ENCODE measurements around the gene ATG4B. TPM values are rescaled to one million over a fixed set of nuclear protein-coding genes. Genes with fewer than 3 reads are reported as not detected.

ATG4B gene
- total RNA-seq, 1 experiment from 2014 or later, result 133 TPM

GRCh38 chr2:241620419-241620769, 17.1 kb upstream of the ATG4B start (continued):
- TF ChIP-seq FOXK1 (CRISPR knock-in tag; IDR thresholded peaks at IDR 0.05) (no peak), HMGA2 (CRISPR knock-in tag; IDR thresholded peaks at IDR 0.05) (no peak), AFF4 (CRISPR knock-in tag; IDR thresholded peaks at IDR 0.05; ENCODE audit: borderline replicate concordance) (no peak), SP1 (CRISPR knock-in tag; conservative IDR thresholded peaks at IDR 0.05) (no peak), E2F4 (CRISPR knock-in tag; IDR thresholded peaks at IDR 0.05; ENCODE audit: borderline replicate concordance, low read depth) (no peak), OVOL2 (CRISPR knock-in tag; IDR thresholded peaks at IDR 0.05; ENCODE audit: borderline replicate concordance) (no peak), IRF2 (CRISPR knock-in tag; IDR thresholded peaks at IDR 0.05; ENCODE audit: borderline replicate concordance, low read depth) (no peak)

GRCh38 chr2:241627675-241628074, 9.8 kb upstream of the ATG4B start:
- Mint-ChIP-seq H3K27ac (peak overlapping the region; percentile 67), H3K4me3 (no peak overlapping the region), H3K36me3 (peaks cover 17% of the 10 kb centered on the region), H3K4me1 (no peaks in the 10 kb centered on the region), H3K27me3 (ENCODE audit: low read depth) (no peaks in the 10 kb centered on the region), H3K9me3 (no peaks in the 10 kb centered on the region)
- ChIA-PET POLR2A (no interaction called here), CTCF (no interaction called here)
- ATAC-seq (no peak), DNase-seq (ENCODE audit: low spot score) (no peak)
- TF ChIP-seq FOXP4 (CRISPR knock-in tag; IDR thresholded peaks at IDR 0.05) (no peak), MLX (CRISPR knock-in tag; IDR thresholded peaks at IDR 0.05) (no peak)

- TF ChIP-seq ZBTB43 (CRISPR knock-in tag; IDR thresholded peaks at IDR 0.05) (no peak), ZNF512 (CRISPR knock-in tag; IDR thresholded peaks at IDR 0.05; ENCODE audit: borderline replicate concordance) (no peak), EMX1 (CRISPR knock-in tag; IDR thresholded peaks at IDR 0.05) (no peak), KAT7 (CRISPR knock-in tag; IDR thresholded peaks at IDR 0.05; ENCODE audit: borderline replicate concordance) (no peak), IRF1 (CRISPR knock-in tag; IDR thresholded peaks at IDR 0.05) (no peak), ERG (CRISPR knock-in tag; IDR thresholded peaks at IDR 0.05) (no peak), SMAD4 (CRISPR knock-in tag; IDR thresholded peaks at IDR 0.05) (no peak), E2F5 (CRISPR knock-in tag; IDR thresholded peaks at IDR 0.05) (no peak), ELF4 (CRISPR knock-in tag; IDR thresholded peaks at IDR 0.05; ENCODE audit: low read depth) (no peak), FOXK1 (CRISPR knock-in tag; IDR thresholded peaks at IDR 0.05) (no peak), NR2C2 (CRISPR knock-in tag; IDR thresholded peaks at IDR 0.05) (no peak)
- ATAC-seq, result no peak
- ChIA-PET CTCF (no interaction called here), POLR2A (no interaction called here)
- DNase-seq (ENCODE audit: low spot score), result no peak
- Mint-ChIP-seq H3K4me1 (no peaks in the 10 kb centered on the region), H3K27ac (peak overlapping the region; percentile 5; the same call in 1 of the 2 replicates), H3K9me3 (no peaks in the 10 kb centered on the region), H3K27me3 (ENCODE audit: low read depth) (no peaks in the 10 kb centered on the region), H3K36me3 (peaks cover 26% of the 10 kb centered on the region), H3K4me3 (no peak overlapping the region)
Observed at GRCh38 chr2:241629762-241630435, 7.6 kb upstream of the ATG4B start.
